Posterior vena cava (tissue), 2 donors: ENCODE results near the gene CHRDL2. TPM values are rescaled to one million over a fixed set of nuclear protein-coding genes. Genes with fewer than 3 reads are reported as not detected.
"Not testable (repeated sequence)": the region's sequence is repeated elsewhere in the genome, so short reads cannot be mapped to it uniquely, and the experiment has no call there.

Source experiments
- DNase-seq: peaks from one replicate; pipeline ENCODE4 v3.0.0-alpha.2; 2020; ENCODE audit warnings: low spot score
- intact Hi-C, 2 donors: fragments of 100-400 bp; cut with DNase I; formaldehyde crosslinking; loops; one replicate each; pipeline versions ENCODE4 v1.14.1 to v1.14.2; 2022 to 2023
- long read RNA-seq, 2 donors: library from polyadenylated mRNA; unstranded; transcript quantifications; one replicate each; pipeline ENCODE4 v2.0.0, GENCODE V29; 2020 to 2021
- total RNA-seq, 2 donors: library from RNA; stranded (reverse); fragmentation: NEBNext Ultra II Directional; extraction: Animal tissue kit (Norgen Biotek cat#: 25700); gene quantifications; one replicate each; pipeline ENCODE4 v1.2.1, GENCODE V29; 2021
- donor health status: DM: yes; HTN: yes; CAD: no.
- donor health status: DM: yes; HTN: yes; CAD: no.

Gene CHRDL2
- total RNA-seq, result 10 to 100 TPM; 10.6 to 31.9 TPM
- long read RNA-seq, donor 1, transcript CHRDL2-203 (11 exons, 1,867 nt), result major isoform, 12 of 26 reads
- long read RNA-seq, donor 1, transcript CHRDL2-201 (12 exons, 1,712 nt), result minor isoform, 8 of 26 reads
- long read RNA-seq, donor 1, partial matches to known transcripts, result 4 of 26 reads
- long read RNA-seq, donor 1, other reads (novel, unspliced or antisense), result 2 of 26 reads
- long read RNA-seq, donor 2, transcript CHRDL2-203 (11 exons, 1,867 nt), result major isoform, 5 of 16 reads
- long read RNA-seq, donor 2, partial matches to known transcripts, result 7 of 16 reads
- long read RNA-seq, donor 2, other reads (novel, unspliced or antisense), result 0 of 16 reads

DNA sequence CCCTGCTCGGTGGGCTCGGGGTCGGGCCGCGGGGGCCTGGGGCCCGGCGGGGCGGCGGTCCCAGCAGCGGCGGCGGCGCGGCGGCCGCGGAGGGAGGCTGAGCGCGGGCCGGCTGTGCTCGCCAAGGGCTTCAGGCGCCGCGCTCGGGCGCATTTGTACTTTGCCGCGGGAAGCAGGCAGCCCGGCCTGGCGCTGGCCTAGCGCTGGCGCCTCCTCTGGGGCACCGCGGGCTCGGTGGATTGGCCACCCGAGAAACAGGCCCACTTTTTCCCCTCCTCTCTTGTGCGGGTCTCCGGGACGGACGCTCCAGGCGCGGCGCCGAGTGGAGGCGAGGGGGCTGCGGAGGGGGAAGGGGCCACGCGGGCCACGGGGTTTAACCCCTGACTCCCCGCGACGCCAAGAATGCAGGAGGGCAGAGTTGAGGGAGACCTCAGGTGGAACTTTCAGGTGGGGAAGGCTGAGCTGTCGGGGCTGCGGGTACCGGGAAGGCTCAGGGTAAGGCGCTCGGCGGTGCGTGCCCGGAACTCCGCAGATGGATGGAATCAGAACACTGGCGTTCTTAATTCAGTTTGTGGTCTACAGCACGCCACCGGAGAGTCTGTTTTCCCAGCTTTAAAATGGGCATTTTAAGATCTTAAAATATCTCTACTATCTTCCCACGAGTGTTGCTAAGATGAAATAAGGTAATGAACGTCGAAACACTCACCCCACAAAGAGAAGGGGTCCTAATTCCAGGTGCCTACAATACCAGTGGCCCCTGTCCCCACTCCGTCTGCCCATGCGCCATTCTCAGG, at the start of gene CHRDL2:
TSS of gene CHRDL2 (minus strand) at position 126 of the 794 bp plus-strand sequence. CDS start 538 bp downstream, outside the sequence.
- intact Hi-C loops, result no loop called here
- no peak for DNase-seq

DNA sequence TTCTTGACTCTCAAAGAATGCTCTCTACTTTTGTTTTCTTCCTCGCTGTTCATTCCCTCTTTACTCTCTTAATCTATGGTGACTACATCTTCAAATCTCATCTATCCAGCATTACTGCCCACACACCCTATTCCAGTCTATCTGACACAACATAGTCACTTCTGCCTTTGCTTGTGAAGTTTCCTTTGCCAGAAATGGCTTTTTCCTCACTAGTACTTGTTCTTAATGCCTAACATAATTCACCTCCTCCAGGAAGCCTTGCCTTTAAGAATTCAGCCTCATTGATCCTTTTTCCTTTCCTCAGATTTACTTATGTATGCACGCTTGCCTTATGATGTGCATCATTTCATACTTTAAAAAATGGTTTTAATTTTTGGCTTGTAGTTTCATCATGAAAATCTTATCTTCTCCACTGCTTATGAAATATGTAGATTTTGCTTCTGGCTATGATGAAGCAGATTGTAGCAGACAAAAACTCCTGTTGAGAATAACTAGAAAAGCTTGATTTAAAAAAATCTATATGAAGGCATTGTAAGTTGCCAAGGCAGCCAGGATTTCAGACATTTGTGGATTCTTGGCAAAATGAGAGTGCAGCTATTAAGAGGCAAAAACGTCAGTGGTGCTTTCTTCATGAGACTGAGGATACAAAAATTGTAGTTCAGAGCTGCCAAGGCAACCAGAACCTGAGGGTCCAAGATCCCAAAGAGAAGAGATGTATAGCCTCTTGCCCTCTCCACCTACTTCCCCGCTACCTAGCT, 49.2 kb upstream of the CHRDL2 start:
- DNase-seq, result no peak
- intact Hi-C loops, result no loop called here

DNA sequence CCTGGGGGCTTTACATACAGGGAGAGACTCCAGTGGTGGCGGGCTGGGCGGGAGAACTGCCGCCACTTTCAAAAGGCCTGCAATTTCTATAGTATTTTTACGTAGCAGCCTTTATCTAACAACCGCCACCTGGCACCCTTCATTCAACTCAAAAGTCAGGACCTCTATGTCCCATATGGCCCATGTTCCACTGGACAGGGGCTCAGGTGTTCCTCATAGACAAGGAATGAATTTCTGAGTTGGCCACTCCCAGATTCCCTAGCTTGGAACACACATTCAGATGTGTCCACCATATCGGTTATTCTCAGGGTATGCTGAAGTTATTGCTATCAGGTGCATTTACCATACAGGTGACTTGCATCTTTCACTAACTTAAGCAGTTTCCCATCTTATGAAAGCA, 47.4 kb upstream of the CHRDL2 start:
- intact Hi-C loops, result no loop called here

DNA sequence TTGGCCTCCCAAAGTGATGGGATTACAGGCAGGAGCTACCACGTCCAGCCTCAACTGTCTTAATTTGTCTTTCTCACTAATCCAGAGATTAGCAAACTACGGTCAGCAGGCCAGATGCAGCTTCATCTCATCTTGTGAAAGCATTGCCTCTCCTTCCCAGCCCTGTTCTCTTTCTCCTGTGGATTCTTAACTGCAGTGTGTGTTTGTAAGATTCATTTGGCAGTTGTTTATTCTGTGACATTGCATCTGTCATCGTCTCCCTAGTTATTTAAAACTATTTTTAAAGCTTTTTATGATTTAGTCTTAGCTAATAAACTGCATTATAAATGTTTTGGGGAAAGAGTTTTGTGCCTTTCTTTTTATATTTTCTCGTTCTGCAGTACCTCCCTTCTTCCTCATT, 46.7 kb upstream of the CHRDL2 start:
- intact Hi-C loops, result no loop called here
- no peak for DNase-seq

More for the DNA sequence above, 47.4 kb upstream of the CHRDL2 start:
- DNase-seq, result no peak

- DNase-seq, result no peak
- intact Hi-C loops, result no loop called here
Observed at GRCh38 chr11:74777038-74777437, 45.8 kb upstream of the CHRDL2 start.

GRCh38 chr11:74776546-74776945, 45.3 kb upstream of the CHRDL2 start:
- DNase-seq, result no peak
- intact Hi-C loops, result no loop called here

- intact Hi-C loops, result no loop called here
- DNase-seq, result no peak
Observed at GRCh38 chr11:74775762-74776161, 44.5 kb upstream of the CHRDL2 start.

GRCh38 chr11:74773476-74773875, 42.2 kb upstream of the CHRDL2 start:
- intact Hi-C loops, result no loop called here
- no peak for DNase-seq

- intact Hi-C loops, result no loop called here
- no peak for DNase-seq
Observed at GRCh38 chr11:74771139-74771538, 39.9 kb upstream of the CHRDL2 start.

DNA sequence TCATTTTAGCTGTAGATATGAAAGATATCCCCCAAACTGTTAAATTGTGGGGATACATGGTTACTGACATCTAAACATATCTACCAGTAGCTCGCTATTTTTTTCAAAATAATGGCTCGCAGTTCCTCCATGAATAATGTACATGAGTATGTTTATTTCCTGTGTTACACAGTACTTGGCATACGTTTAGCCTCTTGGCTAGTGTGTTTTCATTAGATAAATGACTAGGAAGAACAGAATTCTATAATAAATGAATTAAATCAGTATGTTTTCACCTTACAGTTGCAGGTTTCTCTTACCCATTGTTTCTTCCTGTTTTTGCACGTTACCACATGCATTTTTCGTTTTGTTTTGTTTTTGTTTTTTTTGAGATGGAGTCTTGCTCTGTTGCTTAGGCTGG, 39.2 kb upstream of the CHRDL2 start:
- intact Hi-C loops, result no loop called here
- no peak for DNase-seq

DNA sequence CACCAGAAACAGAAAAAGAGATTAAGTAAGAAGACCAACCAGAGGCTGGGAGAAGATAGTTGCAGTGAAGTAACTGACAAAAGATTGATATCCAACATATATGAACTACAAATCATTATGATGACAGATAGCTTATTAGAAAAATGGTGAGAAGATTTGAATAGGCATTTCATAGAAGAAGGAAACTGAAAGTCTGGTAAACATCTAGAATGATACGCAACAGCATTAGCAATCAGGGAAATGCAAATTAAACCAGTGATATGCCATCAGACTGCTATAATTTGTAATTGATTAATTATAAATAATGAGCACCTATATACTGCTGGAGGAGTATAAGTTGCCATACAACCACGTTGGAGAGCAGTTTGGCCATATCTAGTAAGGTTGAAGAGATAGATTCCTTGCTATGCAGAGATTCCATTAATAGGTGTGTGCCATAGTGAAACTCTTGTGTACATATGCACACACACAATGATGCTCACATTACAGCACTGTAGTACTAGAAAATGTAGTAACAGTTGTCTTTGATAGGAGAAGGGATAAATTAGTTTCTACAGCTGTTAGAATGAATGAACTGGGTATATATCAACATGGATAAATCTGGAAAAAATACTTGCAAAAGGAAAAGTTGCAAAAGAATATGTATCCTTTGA, 38.0 kb upstream of the CHRDL2 start:
- DNase-seq, result no peak
- intact Hi-C loops, result no loop called here

DNA sequence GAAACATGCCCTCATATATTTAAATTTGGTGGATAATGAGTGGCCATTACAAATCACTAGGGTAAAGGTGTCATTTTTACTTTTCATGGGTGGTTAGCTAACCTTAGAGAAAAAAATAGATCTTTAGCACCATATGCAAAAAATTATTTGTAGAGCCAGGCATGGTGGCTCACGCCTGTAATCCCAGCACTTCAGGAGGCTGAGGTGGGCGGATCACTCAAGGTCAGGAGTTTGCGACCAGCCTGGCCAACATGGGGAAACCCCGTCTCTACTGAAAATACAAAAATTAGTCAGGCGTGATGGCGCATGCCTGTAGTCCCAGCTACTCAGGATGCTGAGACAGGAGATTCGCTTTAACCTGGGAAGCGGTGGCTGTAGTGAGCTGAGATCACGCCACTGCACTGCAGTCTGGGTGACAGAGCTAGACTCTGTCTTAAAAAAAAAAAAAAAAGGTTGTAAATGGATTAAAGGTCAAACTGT, 37.0 kb upstream of the CHRDL2 start:
- intact Hi-C loops, result not testable (repeated sequence)

GRCh38 chr11:74766905-74767304, 35.7 kb upstream of the CHRDL2 start:
- DNase-seq, result no peak
- intact Hi-C loops, result no loop called here

More for the DNA sequence above, 37.0 kb upstream of the CHRDL2 start:
- not testable (repeated sequence) for DNase-seq

DNA sequence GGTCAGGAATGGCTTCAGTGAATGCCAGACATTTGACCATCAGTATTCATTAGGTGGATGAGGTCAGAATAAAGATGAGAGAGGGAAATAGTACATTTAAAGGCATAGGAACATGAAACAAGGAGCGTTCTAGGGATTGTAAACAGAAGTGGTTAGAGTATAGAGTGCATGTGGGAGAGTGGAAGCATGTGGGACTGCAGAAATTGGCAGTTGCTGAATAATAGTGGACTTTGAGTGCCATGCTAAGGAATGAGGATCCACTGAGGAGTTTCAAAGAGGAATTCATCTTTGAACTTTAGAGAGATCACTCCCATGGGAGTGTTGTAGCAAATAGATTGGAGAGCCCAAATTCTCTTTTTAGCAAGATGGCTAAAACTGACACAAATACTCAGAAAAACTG, 25.3 kb upstream of the CHRDL2 start:
- intact Hi-C loops, result no loop called here
- no peak for DNase-seq

DNA sequence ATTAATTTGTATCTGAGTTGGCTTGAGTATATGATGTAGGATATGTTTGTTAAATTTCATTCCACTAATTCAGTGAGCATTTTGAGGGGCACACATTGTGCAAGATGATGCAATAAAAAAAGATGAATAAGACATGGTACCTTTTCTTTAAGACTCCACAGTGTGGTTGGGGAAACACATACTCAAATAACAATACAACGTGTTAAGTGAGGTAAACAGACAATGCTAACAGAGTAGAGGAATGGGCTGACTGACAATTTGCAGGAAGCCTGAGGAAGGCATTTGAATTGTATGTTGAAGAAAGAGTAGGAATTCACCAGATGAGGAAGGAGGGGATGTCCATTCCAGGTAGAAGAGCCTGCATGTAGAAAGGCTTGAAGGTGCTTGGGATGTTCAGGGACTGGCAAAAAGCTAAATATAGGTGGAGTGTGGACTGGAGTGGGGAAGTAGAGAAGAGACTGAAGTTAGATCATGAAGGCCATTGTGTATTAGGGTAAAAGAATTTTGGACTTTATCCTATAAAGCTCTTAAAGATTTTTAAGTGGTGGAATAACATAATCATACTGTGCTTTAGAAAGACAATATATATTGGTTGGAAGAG, 24.3 kb upstream of the CHRDL2 start:
- DNase-seq, result no peak
- intact Hi-C loops, result no loop called here

GRCh38 chr11:74754507-74755252, 23.5 kb upstream of the CHRDL2 start:
- intact Hi-C loops, result no loop called here

DNA sequence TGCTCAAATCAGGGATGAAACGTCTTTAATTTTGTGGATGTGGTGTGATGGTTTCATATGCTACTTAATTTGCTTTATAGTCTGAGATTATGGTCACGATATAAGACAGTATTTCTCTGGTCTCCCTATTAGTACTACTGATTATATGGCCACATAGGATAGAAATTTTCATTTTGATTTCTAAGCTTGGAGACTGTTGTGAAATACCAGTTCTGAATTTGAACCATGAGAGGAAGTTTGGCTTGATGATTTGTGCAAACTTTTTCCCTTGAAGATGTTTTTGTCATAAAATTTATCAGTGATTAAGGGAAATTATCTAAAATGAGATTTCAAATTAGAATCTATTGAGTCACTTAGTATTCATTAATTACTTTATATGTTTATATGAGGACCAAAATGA, 20.1 kb upstream of the CHRDL2 start:
- DNase-seq, result no peak
- intact Hi-C loops, result no loop called here

More at GRCh38 chr11:74754507-74755252, 23.5 kb upstream of the CHRDL2 start:
- DNase-seq, result no peak

DNA sequence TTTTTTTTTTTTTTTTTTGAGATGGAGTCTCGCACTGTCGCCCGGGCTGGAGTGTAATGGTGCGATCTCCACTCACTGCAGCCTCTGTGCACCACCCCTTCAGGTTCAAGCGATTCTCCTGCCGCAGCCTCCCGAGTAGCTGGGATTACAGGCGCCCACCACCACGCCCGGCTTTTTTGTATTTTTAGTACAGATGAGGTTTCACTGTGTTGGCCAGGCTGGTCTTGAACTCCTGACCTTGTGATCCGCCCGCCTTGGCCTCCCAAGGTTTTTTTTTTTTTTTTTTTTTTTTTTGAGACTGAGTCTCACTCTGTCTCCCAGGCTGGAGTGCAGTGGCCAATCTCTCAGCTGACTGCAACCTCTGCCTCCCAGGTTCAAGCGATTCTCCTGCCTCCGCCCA, 19.4 kb upstream of the CHRDL2 start:
- intact Hi-C loops, DNase-seq: not testable (repeated sequence)
